Measurements from ENCODE around the gene MBNL1.

Gene MBNL1

DNA sequence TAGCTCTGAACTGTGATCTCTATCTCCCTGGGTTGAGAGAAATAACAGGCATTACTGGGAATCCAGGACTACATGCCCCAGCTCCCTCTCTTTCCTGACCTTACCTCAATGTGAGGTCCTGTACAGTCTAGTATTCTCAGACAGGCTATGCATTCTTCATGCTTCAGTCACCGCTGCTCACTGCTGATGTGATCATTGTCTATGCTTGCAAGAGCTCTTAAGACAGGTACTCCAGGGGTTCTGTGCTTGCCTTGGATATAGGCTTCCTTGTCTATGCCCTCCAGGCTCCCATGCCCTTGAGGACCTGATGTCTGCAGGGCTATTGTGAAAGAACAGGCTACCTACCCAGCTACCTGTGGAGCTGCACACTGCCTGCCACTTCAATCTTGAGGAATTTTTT lies 183.6 kb downstream of the MBNL1 start:
- DNase-seq, result no peak

DNA sequence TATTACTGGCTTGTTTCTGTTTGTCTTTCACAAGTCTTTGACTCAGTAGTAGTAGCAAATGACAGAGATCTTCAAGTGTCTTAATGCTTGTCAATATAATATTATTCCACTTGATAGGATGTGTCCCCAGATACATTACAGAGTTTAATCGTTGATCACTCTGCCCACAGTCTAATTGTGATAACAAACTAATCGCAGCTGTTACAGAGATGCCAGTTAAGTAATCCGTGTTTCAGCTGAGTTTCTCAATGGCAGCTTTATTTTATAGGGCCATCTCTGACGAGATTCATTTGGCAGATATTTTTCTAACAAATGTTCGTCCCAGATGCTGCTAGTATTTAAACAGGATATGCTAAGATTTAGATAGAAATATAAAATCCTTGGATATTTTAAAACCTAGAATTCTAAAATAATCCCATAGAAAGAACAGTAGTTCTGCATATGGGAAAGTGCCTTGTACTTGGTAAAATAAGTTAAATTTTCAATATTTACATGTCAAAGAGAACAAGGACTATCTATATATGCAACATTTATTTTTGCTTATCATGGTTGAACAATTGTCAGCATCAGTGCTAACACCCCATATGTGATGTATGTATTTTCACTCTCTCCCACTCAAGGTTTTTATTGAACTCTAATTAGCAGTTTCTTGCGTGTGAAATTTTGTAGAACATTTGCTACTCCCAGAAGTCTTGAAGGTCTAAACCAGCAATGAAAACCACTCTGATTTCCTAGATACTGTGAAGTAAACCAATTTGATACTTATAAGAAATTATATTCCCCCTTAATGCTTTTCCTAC lies 185.5 kb downstream of the MBNL1 start:
- no peak for DNase-seq

DNA sequence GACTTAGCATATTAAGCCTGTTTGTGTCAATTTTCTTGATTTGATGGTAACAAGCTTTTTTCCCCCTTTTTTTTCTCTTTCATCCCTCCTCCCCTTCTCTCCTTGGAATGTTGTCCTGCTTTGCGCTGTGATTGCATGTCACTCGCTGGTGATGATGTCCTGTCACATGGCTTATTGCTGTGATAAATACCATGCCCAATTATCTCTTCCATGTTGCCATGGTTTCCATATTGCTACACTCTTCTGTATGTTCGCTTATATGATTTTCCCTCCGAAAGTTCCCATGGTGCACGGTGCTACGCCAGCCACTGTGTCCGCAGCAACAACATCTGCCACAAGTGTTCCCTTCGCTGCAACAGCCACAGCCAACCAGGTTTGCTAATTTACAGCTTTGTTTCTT lies 187.3 kb downstream of the MBNL1 start:
- no peak for DNase-seq

DNA sequence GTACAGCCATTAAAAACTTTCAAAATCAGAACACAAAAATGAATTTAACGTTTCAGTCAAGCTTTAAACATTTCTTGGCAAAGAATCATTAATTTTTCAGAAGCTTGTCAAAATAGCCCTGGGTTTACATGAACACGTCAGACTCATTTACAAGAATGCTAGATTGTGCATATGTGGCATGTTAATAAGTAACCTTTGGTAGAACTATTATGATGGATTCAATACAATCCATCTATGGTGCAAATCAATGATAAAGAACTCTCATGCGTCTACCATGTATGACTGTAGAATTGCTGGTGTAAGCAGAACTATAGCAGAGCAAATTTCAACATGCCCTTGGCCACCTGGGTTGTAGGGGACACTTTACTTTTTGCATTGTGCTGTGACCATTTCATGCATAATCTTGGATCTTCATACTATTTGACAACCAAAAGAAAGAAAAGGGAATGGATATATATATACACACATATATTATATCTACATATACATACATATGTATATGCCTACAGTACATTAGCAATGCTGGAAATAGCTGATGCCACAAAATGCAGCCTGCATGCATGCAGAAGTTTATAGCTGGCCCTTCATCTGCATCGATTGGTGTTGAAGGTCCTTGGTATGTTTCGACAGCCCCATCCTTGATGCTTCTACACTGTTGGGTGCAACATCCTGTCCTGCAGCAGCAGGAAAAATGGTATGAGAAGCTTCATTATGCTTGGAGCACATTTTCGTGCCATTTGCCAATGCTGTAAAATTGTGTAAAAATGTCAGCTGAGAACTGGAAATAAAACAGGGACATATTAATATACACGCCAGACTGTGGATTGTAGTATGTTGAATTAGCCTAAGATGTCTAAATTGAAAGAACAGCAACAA lies 189.0 kb downstream of the MBNL1 start:
- DNase-seq, result no peak

DNA sequence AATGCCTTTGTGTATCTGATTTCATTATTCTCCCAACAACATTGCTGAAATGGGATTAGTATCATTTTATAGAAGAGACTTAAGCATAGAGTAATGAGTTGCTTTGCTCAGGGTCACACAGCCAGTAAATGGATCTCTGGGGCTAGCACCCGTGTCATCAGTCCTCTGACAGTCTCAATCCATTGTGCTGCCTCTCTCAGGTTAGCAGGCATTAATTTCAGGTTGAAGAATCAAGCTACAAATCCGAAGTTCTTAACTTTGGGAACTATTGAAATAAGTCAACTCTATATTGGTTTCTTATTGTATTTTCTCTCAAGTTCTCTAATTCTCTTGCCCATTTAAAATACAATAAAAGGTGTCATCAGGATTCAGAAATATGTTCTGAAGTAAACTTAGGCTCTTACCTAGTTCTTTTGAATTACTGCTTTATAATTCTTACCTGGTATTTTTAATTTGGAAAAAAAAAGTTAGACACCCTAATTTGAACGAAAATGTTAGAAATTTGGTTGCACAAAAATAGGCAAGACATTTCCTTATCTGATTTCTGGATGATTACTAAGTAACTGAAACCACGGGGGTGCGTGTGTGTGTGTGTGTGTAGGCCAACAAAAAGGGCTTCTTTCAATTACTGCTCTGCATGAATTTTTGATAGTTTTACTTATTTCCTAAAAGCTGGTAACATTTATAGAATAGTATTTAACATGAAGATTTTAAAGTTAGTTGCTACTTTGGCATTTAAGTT lies 189.8 kb downstream of the MBNL1 start:
- no peak for DNase-seq

GRCh38 chr3:152459118-152459515 lies 190.4 kb downstream of the MBNL1 start:
- DNase-seq, result no peak

DNA sequence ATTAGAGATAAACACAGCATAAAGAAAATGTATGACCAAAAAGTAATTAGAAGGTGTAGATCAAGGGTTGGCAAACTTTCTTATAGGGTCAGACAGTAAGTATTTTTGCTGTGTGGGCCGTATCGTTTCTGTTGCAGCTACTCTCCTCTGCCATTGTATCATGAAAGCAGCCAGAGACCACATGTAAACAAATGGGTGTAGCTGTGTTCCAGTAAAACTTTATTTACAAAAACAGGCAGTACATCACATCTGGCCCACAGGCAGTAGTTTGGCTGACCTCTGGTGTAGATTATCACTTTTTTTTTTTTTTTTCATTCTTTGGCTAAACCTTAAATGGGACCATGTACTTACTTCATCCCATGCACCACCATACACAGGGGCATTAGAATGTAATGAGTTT lies 190.8 kb downstream of the MBNL1 start:
- DNase-seq, result no peak

GRCh38 chr3:152460936-152461335 lies 192.2 kb downstream of the MBNL1 start:
- DNase-seq, result peak in 1 of 14 donors; percentile 20

DNA sequence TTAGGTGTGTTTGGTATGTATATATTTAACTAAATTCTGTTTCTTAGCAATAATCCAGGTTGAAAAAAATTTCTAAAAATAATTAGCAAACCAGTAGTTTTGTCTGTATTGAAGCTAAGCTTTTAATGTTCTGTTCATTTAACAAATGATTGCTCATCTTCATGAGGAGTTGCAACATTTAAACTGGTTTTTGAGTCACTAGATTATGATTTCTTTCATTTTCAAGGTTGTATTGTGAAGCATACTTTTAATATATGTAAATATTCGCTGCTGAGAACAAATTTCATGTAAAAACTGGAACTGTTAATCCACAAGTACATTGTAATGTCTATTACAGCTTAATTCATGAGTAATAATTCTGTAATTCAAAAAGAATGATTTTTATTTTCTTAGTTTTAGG lies 192.7 kb downstream of the MBNL1 start:
- DNase-seq, result no peak

DNA sequence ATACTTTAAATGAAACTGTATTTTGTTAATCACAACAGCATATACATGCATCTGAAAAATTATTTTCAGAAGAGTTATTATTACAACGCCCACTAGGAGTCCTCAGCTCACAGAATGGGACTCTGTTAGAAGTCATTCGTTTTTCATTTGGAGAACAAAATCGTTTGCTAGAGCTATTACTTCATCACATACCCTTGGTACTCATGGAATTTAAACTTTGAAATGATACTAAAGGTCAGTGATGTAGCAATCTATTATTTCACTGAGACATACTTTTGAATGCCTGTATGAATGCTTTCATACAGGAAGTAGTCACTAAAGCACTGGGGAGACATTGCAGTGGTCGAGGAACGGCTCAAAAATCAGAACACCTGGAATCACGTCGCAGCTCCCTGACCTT lies 198.1 kb downstream of the MBNL1 start:
- DNase-seq, result no peak

DNA sequence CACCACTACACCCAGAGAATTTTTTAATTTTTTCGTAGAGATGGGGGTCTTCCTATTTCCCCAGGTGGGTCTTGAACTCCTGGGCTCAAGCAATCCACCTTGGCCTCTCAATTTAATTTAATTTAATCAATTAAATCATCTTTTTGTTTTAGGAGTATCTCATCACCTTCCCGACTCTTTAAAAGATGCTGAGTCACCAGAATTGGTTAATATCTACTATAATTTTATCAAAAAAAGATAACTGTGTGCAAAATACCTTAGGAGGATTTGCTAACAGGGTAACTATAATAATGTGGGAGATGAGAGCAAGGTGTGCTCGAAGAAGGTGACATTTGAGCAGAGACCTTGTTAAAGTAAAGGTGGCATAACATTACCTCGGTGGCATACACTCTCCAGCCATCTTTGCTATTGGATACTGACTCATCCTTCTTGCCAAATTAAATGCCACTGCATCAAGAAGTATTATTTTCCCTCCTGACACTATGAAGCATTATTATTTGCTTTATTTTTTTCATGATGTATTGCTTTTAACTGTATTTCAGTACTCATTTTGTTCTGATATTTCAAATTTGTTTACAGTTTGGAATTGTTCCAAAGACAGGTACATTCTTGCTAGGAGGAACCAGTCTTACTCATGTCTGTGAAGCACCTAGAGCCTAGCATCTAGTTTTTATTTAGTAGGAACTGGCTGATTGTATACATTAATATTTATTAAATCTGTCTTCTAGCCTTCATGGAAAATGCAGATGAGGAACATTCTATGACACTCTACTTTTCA lies 200.7 kb downstream of the MBNL1 start:
- no peak for DNase-seq

- no peak for DNase-seq
Observed at GRCh38 chr3:152470095-152470494, 201.4 kb downstream of the MBNL1 start.

DNA sequence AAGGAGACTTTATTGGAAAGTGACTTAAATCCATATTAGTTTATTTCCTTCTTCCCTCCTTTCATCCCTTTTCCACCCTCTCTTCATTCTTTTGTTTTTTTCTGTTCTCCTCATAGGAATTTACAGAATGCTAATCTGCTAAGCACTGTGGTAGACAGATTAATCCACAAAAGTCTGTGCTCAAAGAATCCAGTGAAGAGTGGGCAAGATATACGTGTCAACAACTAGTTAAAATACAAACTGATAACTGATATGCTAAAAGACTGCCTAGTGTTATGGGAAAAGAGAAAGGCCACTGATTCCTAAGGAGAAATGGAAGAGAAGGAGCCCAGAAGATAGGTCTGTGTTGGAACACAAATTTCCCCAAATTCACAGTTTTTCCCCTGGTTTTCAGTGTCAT lies 202.2 kb downstream of the MBNL1 start:
- no peak for DNase-seq

GRCh38 chr3:152471814-152472671 lies 203.3 kb downstream of the MBNL1 start:
- DNase-seq, result peak in 9 of 14 donors; percentile 11 to 50 (median 32)

GRCh38 chr3:152472672-152472954 lies 203.9 kb downstream of the MBNL1 start:
- DNase-seq, result no peak

GRCh38 chr3:152474585-152474984 lies 205.9 kb downstream of the MBNL1 start:
- DNase-seq, result no peak

DNA sequence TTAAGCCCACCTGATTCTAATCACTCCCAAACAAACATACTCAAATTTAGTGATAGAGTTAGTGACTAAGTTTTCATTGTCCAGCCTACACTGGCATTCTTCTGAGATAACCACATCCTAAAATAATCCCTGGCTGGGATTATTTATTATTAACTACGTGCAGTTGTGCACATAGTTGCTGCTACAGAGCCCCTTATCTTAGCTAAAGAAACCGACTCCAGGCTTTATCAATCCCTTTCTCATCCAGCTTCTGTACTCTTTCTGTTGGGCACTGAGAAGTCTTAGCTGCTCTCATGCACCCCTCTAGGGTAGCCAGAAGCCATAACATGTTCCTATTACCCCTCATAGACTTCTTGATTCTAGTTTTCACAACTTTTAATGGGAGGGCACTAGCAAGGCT lies 208.7 kb downstream of the MBNL1 start:
- no peak for DNase-seq

DNA sequence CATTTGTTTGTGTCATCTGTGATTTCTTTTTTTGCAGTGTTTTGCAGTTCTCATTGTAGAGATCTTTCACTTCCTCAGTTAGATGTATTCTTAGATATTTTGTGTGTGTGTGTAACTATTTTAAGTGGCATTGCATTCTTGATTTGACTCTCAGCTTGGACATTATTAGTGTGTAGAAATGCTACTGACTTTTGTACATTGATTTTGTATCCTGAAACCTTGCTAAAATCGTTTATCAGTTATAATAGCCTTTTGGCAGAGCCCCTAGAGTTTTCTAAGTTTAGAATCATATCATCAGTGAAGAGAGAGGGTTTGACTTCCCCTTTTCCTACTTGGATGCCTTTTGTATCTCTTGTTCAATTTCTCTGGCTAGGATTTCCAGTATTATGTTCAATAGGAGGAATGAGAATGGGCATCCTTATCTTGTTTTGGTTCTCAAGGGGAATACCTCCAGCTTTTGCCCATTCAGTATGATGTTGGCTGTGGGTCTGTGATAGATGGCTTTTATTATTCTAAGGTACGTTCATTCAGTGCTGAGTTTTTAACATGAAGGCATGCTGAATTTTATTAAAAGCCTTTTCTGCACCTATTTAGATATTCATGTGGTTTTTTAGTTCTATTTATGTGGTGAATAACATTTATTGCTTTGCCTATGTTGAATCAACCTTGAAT lies 211.7 kb downstream of the MBNL1 start:
- no peak for DNase-seq

- DNase-seq, result no peak
Observed at GRCh38 chr3:152486364-152486763, 217.6 kb downstream of the MBNL1 start.

DNA sequence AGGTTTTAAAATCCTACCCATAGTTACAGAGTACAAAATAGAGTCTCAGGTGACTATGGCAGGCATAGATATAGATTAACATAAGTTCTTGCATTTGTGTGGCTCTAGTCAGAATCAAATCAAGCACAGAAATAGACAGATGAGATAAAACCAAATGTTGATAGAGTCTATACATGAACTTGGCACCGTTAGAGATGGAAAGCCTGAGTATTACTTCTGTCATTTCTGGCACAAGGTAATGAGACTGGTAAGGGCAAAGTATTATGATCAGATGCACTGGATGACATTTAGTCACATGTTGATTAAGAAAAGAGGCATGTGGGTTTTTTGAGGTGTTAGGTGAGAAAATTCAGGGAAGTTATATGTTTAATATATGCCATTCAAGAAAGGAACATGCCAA lies 219.7 kb downstream of the MBNL1 start:
- DNase-seq, result no peak

DNA sequence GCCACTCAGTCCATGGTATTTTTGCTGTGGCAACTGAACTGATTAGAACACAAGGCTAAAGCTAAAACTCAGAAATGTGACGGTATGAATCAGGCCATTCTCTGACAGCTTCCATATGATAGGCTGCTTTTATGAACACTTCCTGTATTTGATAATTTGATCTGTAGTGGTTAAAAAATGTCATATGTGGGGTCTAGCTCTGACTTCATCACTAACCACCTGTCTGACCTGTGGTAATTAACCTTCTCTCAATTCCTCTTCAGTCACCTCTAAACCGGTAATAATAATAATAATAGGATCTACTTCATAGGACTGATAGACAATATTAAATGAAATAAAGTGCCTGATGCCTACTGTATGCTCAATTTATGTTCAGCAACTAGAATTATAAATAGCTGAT lies 223.2 kb downstream of the MBNL1 start:
- no peak for DNase-seq
